Measurements from ENCODE around the gene ARF6. TPM values are rescaled to one million over a fixed set of nuclear protein-coding genes. Genes with fewer than 3 reads are reported as not detected.

Gene ARF6
- total RNA-seq, 1 experiment from 2014 or later, result 49.2 TPM

DNA sequence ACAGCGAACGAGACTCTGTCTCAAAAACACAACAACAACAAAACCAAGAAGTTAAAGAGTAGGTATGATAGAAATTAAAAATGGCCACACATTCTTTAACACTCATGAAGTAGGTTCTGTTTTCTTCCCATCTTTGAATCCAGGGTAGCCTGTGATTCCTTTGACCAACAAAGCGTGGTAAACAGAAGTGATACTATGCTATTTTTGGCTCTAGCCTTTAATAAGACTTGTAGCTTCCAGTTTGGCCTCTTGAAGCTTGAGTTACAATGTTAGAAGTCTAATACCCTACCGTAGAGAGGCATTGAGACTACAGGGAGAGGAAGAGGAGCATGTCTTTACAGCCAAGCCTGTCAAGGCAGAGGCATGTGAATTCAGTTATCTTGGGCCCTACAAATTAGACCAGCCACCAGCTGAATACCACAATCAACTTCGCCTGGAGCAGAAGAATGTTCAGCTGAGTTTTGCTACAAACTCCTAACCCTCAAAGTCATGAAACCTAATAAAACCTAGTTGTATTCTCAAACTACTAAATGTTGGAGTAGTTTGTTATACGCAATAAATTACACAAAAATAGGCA is 35.4 kb upstream of the ARF6 start:
- DNase-seq, result no peak
- Mint-ChIP-seq H3K4me1 (peaks cover 9 to 14% of the 10 kb centered on the region in 2 experiments), H3K9me3 (no peaks in the 10 kb centered on the region; a peak in 2 of 5 replicates), H3K4me3 (no peak overlapping the region), H3K27ac (peak overlapping the region in 1 of 3 experiments; percentile 55; a peak in 1 of 7 replicates), H3K27me3 (ENCODE audit: low read depth) (peaks cover 6% of the 10 kb centered on the region; the same call in 1 of the 2 replicates), H3K36me3 (ENCODE audit: insufficient read depth in 1 of 3, low read depth in 3 of 3) (no peaks in the 10 kb centered on the region; a peak in 1 of 7 replicates)
- no peak overlapping the region for H2AFZ ChIP-seq (ENCODE audit: low read length)
- no peak overlapping the region for H2AK5ac ChIP-seq (ENCODE audit: insufficient read length, low read length)
- H4K20me1 ChIP-seq (ENCODE audit: control insufficient read depth, insufficient read depth, insufficient read length), result no peaks in the 10 kb centered on the region
- H3K4me2 ChIP-seq (ENCODE audit: insufficient read depth, insufficient read length, low read length), result no peak overlapping the region
- H3K14ac ChIP-seq (ENCODE audit: insufficient read depth, low read length), result no peak overlapping the region
- no peak overlapping the region for H2BK120ac ChIP-seq (ENCODE audit: low read depth, low read length, poor library complexity, severe bottlenecking)
- H3K27me3 ChIP-seq (ENCODE audit: insufficient read depth, low read length), result no peaks in the 10 kb centered on the region
- no peak for TF ChIP-seq CTCF (conservative IDR thresholded peaks at IDR 0.05)
- H4K8ac ChIP-seq (replicated peaks; ENCODE audit: insufficient read length, low read depth, low read length), result no peak overlapping the region
- H2BK20ac ChIP-seq (ENCODE audit: low read depth, low read length, poor library complexity, severe bottlenecking), result no peak overlapping the region
- H4K91ac ChIP-seq (ENCODE audit: insufficient read length, low read depth, low read length), result no peak overlapping the region
- H3K18ac ChIP-seq (ENCODE audit: insufficient read length, low read depth, low read length), result no peak overlapping the region
- H3K9me3 ChIP-seq (ENCODE audit: control insufficient read depth, low read depth, low read length), result no peaks in the 10 kb centered on the region
- no peak overlapping the region for H3K23ac ChIP-seq (ENCODE audit: insufficient read length, low read depth, low read length)
- no peak overlapping the region for H4K5ac ChIP-seq (ENCODE audit: insufficient read length, low read depth, low read length)
- no peak overlapping the region for H3K9ac ChIP-seq (ENCODE audit: extremely low read depth, insufficient read length, low read length)
- no peak overlapping the region for H2BK12ac ChIP-seq (ENCODE audit: insufficient read length, low read depth, low read length)
- no peak overlapping the region for H2BK5ac ChIP-seq (ENCODE audit: insufficient read length, low read length)
- peaks cover 6% of the 10 kb centered on the region for H3K23me2 ChIP-seq (ENCODE audit: insufficient read length, low read depth, low read length, poor library complexity, severe bottlenecking)
- H2BK15ac ChIP-seq (ENCODE audit: low read depth, low read length), result no peak overlapping the region
- H3K4me1 ChIP-seq (ENCODE audit: insufficient read depth, low read length), result no peaks in the 10 kb centered on the region
- no CpG with 5 or more reads among the region's 6 CpGs for WGBS (ENCODE audit: extremely low coverage, insufficient read length, low lambda C conversion rate)
- no peak overlapping the region for H3T11ph ChIP-seq (ENCODE audit: low read length)
- H3K27ac ChIP-seq (ENCODE audit: insufficient read length, low read depth, low read length), result no peak overlapping the region
- H3K56ac ChIP-seq (ENCODE audit: insufficient read length, low read depth, low read length), result no peak overlapping the region
- H3K79me2 ChIP-seq (ENCODE audit: insufficient read depth, low read length), result no peaks in the 10 kb centered on the region
- no peaks in the 10 kb centered on the region for H3K79me1 ChIP-seq (ENCODE audit: insufficient read depth, low read depth, low read length, poor library complexity, severe bottlenecking)
- H3K4ac ChIP-seq (ENCODE audit: low read depth, low read length), result no peak overlapping the region
